Measurements from ENCODE around the gene TMTC4. TPM values are rescaled to one million over a fixed set of nuclear protein-coding genes. Genes with fewer than 3 reads are reported as not detected.

TMTC4 gene
- total RNA-seq, 1 experiment from 2014 or later, result 45.4 TPM

DNA sequence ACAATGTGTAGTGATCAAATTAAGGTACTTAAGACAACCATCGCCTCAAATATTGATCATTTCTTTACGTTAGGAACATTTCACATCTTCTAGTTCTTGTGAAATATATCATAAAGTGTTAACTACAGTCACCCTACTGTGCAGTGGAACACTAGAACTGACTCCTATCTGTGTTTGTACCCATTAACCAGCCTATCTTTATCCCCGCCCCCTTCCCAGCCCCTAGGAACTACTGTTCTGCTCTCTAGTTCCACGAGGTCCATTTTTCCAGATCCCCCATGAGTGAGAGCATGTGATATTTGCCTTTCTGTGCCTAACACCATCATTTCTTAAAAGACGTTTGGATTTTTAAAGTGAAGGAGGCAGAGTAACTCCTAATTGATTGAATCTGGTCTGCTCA is 61.6 kb downstream of the TMTC4 start:
- CTCF ChIA-PET, result no interaction called here
- BruUV-seq (replicated peaks), result no TSS peak
- POLR2A ChIA-PET, result no interaction called here
- peaks cover 7% of the 10 kb centered on the region; the same call in 1 of the 2 replicates for H3K9me3 ChIP-seq
- no peaks in the 10 kb centered on the region for H3K4me1 Mint-ChIP-seq (ENCODE audit: low read depth, unreplicated experiment)
- intact Hi-C loops (cut with micrococcal nuclease; ENCODE audit: unreplicated experiment), result no loop called here
- no peaks in the 10 kb centered on the region for H3K4me1 ChIP-seq
- H3K27ac Mint-ChIP-seq (ENCODE audit: unreplicated experiment), result no peak overlapping the region
- no peaks in the 10 kb centered on the region for H3K36me3 Mint-ChIP-seq (ENCODE audit: insufficient read depth, unreplicated experiment)
- no peaks in the 10 kb centered on the region; the same call in 1 of the 2 replicates for H3K36me3 ChIP-seq (ENCODE audit: control insufficient read depth, insufficient read depth, low read length)
- TF ChIP-seq, protein P1, sequence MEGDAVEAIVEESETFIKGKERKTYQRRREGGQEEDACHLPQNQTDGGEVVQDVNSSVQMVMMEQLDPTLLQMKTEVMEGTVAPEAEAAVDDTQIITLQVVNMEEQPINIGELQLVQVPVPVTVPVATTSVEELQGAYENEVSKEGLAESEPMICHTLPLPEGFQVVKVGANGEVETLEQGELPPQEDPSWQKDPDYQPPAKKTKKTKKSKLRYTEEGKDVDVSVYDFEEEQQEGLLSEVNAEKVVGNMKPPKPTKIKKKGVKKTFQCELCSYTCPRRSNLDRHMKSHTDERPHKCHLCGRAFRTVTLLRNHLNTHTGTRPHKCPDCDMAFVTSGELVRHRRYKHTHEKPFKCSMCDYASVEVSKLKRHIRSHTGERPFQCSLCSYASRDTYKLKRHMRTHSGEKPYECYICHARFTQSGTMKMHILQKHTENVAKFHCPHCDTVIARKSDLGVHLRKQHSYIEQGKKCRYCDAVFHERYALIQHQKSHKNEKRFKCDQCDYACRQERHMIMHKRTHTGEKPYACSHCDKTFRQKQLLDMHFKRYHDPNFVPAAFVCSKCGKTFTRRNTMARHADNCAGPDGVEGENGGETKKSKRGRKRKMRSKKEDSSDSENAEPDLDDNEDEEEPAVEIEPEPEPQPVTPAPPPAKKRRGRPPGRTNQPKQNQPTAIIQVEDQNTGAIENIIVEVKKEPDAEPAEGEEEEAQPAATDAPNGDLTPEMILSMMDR (IDR thresholded peaks at IDR 0.05; ENCODE audit: insufficient read depth in 1 of 2, low read depth in 1 of 2, low read length in 1 of 2, severe bottlenecking in 1 of 2, unreplicated experiment in 1 of 2), result no peak
- peaks cover 13% of the 10 kb centered on the region for H3K9me3 Mint-ChIP-seq (ENCODE audit: unreplicated experiment)
- no peak for DNase-seq
- H3K4me3 Mint-ChIP-seq (ENCODE audit: unreplicated experiment), result no peak overlapping the region
- no peak overlapping the region for H3K4me3 ChIP-seq (ENCODE audit: low read depth, low read length)
- no peaks in the 10 kb centered on the region for H3K27me3 Mint-ChIP-seq (ENCODE audit: insufficient read depth, unreplicated experiment)
- H3K27me3 ChIP-seq (replicated peaks; ENCODE audit: control insufficient read depth, insufficient read depth, low read length), result no peaks in the 10 kb centered on the region

DNA sequence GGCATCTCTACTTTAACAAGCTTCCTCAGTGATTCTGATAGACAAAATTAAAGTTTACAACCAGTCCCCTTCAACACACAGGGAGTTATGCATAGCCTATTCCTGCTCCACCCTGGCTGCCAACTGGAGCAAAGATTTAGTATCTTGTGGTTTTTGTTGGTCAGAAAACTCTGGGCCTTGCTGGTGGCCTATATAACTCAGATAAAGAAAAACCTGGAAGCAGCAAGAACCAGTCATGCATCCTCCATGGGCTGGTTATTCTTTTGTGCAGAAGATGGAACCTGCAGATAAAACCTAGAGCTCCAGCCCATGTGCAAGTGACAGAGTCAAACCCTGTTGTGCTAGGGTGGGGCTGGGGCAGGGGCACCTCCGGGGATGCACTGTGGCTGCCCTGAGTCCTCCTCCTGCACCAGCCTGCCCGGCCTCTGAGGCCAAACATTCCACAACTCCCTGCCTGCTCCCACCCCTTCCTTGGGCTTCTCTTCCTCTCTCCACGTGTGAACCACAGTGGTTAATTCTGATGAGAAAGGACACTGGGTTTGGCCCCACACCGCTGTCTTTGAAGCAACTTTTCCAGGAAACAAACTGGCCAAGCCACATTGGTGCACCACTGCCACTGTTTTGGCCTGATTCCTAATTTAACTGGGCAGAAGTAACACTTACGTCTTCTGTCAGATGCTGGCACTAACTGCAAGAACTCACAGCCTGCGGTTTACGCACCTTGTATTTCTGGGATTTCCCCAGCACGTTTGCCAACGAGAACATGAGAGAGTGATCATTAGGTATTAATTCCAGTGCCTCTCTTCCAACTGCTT is 62.7 kb downstream of the TMTC4 start:
- Histone ChIP-seq H3K4me3 (ENCODE audit: low read depth, low read length) (no peak overlapping the region), H3K27me3 (replicated peaks; ENCODE audit: control insufficient read depth, insufficient read depth, low read length) (no peaks in the 10 kb centered on the region), H3K9me3 (no peaks in the 10 kb centered on the region), H3K4me1 (no peaks in the 10 kb centered on the region), H3K36me3 (ENCODE audit: control insufficient read depth, insufficient read depth, low read length) (no peaks in the 10 kb centered on the region; the same call in 1 of the 2 replicates)
- BruUV-seq (replicated peaks), result no TSS peak
- H3K4me1 Mint-ChIP-seq (ENCODE audit: low read depth, unreplicated experiment), result no peaks in the 10 kb centered on the region
- H3K27ac Mint-ChIP-seq (ENCODE audit: unreplicated experiment), result no peak overlapping the region
- TF ChIP-seq, protein P1 (IDR thresholded peaks at IDR 0.05; ENCODE audit: insufficient read depth in 1 of 2, low read depth in 1 of 2, low read length in 1 of 2, severe bottlenecking in 1 of 2, unreplicated experiment in 1 of 2), result no peak
- H3K4me3 Mint-ChIP-seq (ENCODE audit: unreplicated experiment), result no peak overlapping the region
- no peak for DNase-seq
- ChIA-PET CTCF (interaction anchor here (0.6 kb wide), 1 partner anchor 216 kb away, joined by 3 read pairs; no protein-coding TSS in a partner anchor), POLR2A (no interaction called here)
- H3K9me3 Mint-ChIP-seq (ENCODE audit: unreplicated experiment), result peaks cover 1% of the 10 kb centered on the region
- H3K27me3 Mint-ChIP-seq (ENCODE audit: insufficient read depth, unreplicated experiment), result no peaks in the 10 kb centered on the region
- intact Hi-C loops (cut with micrococcal nuclease; ENCODE audit: unreplicated experiment), result no loop called here
- H3K36me3 Mint-ChIP-seq (ENCODE audit: insufficient read depth, unreplicated experiment), result no peaks in the 10 kb centered on the region

DNA sequence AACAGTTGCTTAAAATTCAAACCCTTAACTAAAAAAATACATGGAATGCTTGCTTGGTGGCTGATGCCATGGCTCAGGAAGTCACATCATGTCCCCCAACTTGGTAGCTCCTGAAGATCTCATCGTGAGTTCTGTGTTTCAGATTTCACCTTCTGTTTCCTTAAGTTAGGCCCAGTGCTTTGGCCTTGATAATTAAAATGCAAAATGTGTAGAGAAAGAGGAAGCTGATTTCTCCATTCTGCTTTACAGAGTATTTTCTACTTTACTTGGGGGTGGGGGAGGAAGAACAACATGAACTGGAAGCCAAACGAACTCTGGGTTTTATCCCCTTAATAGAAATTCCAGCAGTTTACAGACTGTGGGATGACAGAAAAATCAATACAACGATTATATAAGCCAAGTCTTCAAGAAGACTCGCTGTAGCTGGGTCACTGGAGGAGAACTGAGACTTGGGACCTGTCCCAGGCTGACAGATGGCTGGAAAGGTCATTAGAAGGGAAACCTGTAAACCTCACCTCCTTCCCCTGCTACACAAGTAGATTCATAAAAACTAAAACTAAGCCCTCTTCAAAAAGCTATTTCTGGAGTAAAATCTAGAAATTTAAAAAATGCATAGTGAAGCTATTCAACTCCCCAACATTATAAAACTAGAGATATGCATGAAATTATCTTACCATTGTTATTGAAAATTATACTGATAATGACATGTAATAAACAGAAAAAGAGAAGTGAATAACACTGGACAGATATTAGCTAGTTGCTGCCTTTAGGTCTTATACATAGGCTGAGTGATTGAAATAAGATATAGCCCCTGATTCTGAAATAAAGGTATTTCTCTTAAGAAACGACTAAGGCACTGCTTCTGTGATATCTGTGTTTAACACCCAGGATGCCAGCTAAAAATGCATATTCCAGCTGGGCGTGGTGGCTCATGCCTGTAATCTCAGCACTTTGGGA is 63.9 kb downstream of the TMTC4 start:
- Histone ChIP-seq H3K36me3 (ENCODE audit: control insufficient read depth, insufficient read depth, low read length) (no peaks in the 10 kb centered on the region; the same call in 1 of the 2 replicates), H3K4me1 (no peaks in the 10 kb centered on the region), H3K4me3 (ENCODE audit: low read depth, low read length) (no peak overlapping the region), H3K27me3 (replicated peaks; ENCODE audit: control insufficient read depth, insufficient read depth, low read length) (no peaks in the 10 kb centered on the region), H3K9me3 (no peaks in the 10 kb centered on the region)
- Mint-ChIP-seq H3K9me3 (ENCODE audit: unreplicated experiment) (no peaks in the 10 kb centered on the region), H3K27me3 (ENCODE audit: insufficient read depth, unreplicated experiment) (no peaks in the 10 kb centered on the region), H3K4me3 (ENCODE audit: unreplicated experiment) (no peak overlapping the region), H3K36me3 (ENCODE audit: insufficient read depth, unreplicated experiment) (no peaks in the 10 kb centered on the region), H3K27ac (ENCODE audit: unreplicated experiment) (no peak overlapping the region), H3K4me1 (ENCODE audit: low read depth, unreplicated experiment) (no peaks in the 10 kb centered on the region)
- CTCF ChIA-PET, result interaction anchor here (0.6 kb wide), 1 partner anchor 217 kb away, joined by 3 read pairs; no protein-coding TSS in a partner anchor
- TF ChIP-seq, protein P1 (IDR thresholded peaks at IDR 0.05; ENCODE audit: insufficient read depth in 1 of 2, low read depth in 1 of 2, low read length in 1 of 2, severe bottlenecking in 1 of 2, unreplicated experiment in 1 of 2), result no peak
- BruUV-seq (replicated peaks), result no TSS peak
- intact Hi-C loops (cut with micrococcal nuclease; ENCODE audit: unreplicated experiment), result no loop called here
- POLR2A ChIA-PET, result no interaction called here
- DNase-seq, result no peak

Measured in Caco-2 (cell line).